Astrocyte (in vitro differentiated cells and primary cell): ENCODE data around the gene MMP17. TPM values are rescaled to one million over a fixed set of nuclear protein-coding genes. Genes with fewer than 3 reads are reported as not detected.
A peak's percentile ranks its signal among the peaks of the same experiment; 100 is the strongest.

ENCODE experiments used
- DNase-seq: peaks from one replicate; pipeline ENCODE4 v3.0.0-alpha.2; 2010; ENCODE audit warnings: low read depth
- FAIRE-seq: peaks from 2 replicates; lab custom pipeline; 2011; peaks lifted over from hg19 to GRCh38; lab: Jason Lieb, UNC
- H2AFZ ChIP-seq: 2 replicates; pipeline ENCODE4 v1.6.0; 2012; ENCODE audit warnings: low read depth, low read length, inconsistent platforms
- H3K27ac ChIP-seq: 2 replicates; pipeline ENCODE4 v1.5.1; 2011; ENCODE audit warnings: low read depth, low read length, inconsistent platforms
- H3K27me3 ChIP-seq: 2 replicates; pipeline ENCODE4 v1.6.0; 2011; ENCODE audit warnings: low read length, inconsistent platforms; ENCODE audit not compliant: insufficient read depth
- H3K36me3 ChIP-seq: 2 replicates; pipeline ENCODE4 v1.5.1; 2011; ENCODE audit warnings: low read length, inconsistent platforms; ENCODE audit not compliant: insufficient read depth
- H3K4me1 ChIP-seq: 2 replicates; pipeline ENCODE4 v1.5.1; 2011; ENCODE audit warnings: low read length, inconsistent platforms; ENCODE audit not compliant: insufficient read depth
- H3K4me2 ChIP-seq: 2 replicates; pipeline ENCODE4 v1.6.0; 2012; ENCODE audit warnings: low read length, inconsistent platforms
- H3K4me3 ChIP-seq: 2 replicates; pipeline ENCODE4 v1.5.1; 2011; ENCODE audit warnings: low read depth, mild to moderate bottlenecking, low read length, inconsistent platforms; ENCODE audit not compliant: insufficient read depth
- H3K79me2 ChIP-seq: 2 replicates; pipeline ENCODE4 v1.6.0; 2012; ENCODE audit warnings: mild to moderate bottlenecking, low read length, inconsistent platforms; ENCODE audit not compliant: insufficient read depth
- H3K9ac ChIP-seq: 2 replicates; pipeline ENCODE4 v1.6.0; 2012; ENCODE audit warnings: mild to moderate bottlenecking, low read length, inconsistent platforms
- H3K9me3 ChIP-seq: 2 replicates; pipeline ENCODE4 v1.5.1; 2012; ENCODE audit warnings: low read depth, mild to moderate bottlenecking, low read length, inconsistent platforms; ENCODE audit not compliant: insufficient read depth
- H4K20me1 ChIP-seq: 2 replicates; pipeline ENCODE4 v1.6.0; 2012; ENCODE audit warnings: low read length, inconsistent platforms; ENCODE audit not compliant: insufficient read depth
- H3K27ac Mint-ChIP-seq: one replicate; pipeline ENCODE4 v1.8.0; 2021; ENCODE audit warnings: mild to moderate bottlenecking, mixed read lengths; ENCODE audit not compliant: unreplicated experiment
- H3K27me3 Mint-ChIP-seq: one replicate; pipeline ENCODE4 v1.8.0; 2021; ENCODE audit warnings: low read depth, mixed read lengths; ENCODE audit not compliant: unreplicated experiment
- H3K36me3 Mint-ChIP-seq: one replicate; pipeline ENCODE4 v1.8.0; 2021; ENCODE audit warnings: low read depth, mixed read lengths; ENCODE audit not compliant: unreplicated experiment
- H3K4me1 Mint-ChIP-seq: one replicate; pipeline ENCODE4 v1.8.0; 2021; ENCODE audit warnings: low read depth, mixed read lengths; ENCODE audit not compliant: unreplicated experiment
- H3K4me3 Mint-ChIP-seq: one replicate; pipeline ENCODE4 v1.8.0; 2021; ENCODE audit warnings: mild to moderate bottlenecking, moderate library complexity, mixed read lengths; ENCODE audit not compliant: unreplicated experiment
- H3K9me3 Mint-ChIP-seq: one replicate; pipeline ENCODE4 v1.8.0; 2021; ENCODE audit warnings: mild to moderate bottlenecking, mixed read lengths; ENCODE audit not compliant: unreplicated experiment
- CTCF ChIP-seq: IDR thresholded peaks from 2 replicates; pipeline ENCODE4 v1.5.1; 2011; ENCODE audit warnings: low read depth, mild to moderate bottlenecking, inconsistent platforms, low read length, moderate library complexity; ENCODE audit not compliant: insufficient read depth
- EZH2 ChIP-seq: IDR thresholded peaks from 2 replicates; pipeline ENCODE4 v1.6.1; 2012; ENCODE audit warnings: mild to moderate bottlenecking, low read length, inconsistent platforms; ENCODE audit not compliant: insufficient read depth
- total RNA-seq: library from RNA; stranded (reverse); gene quantifications from 2 replicates; pipeline ENCODE4 v1.2.1, GENCODE V29; 2021

Gene MMP17
- total RNA-seq, 1 donor from 2014 or later: 8.4 TPM

GRCh38 chr12:131801254-131801866 lies 26.8 kb upstream of the MMP17 start:
- Histone ChIP-seq H2AFZ (no peak overlapping the region), H3K9ac (no peak overlapping the region), H3K4me1 (peaks cover 7% of the 10 kb centered on the region), H3K36me3 (peaks cover 3% of the 10 kb centered on the region), H3K27me3 (no peaks in the 10 kb centered on the region), H3K27ac (no peak overlapping the region), H3K9me3 (no peaks in the 10 kb centered on the region), H4K20me1 (no peaks in the 10 kb centered on the region), H3K79me2 (no peaks in the 10 kb centered on the region), H3K4me3 (no peak overlapping the region), H3K4me2 (no peak overlapping the region)
- no peak for TF ChIP-seq EZH2
- no peak for TF ChIP-seq CTCF
- Mint-ChIP-seq H3K4me3 (no peak overlapping the region), H3K27ac (no peak overlapping the region), H3K27me3 (no peaks in the 10 kb centered on the region), H3K4me1 (peaks cover 5% of the 10 kb centered on the region), H3K9me3 (no peaks in the 10 kb centered on the region), H3K36me3 (peaks cover 13% of the 10 kb centered on the region)
- FAIRE-seq: no peak
- no peak for DNase-seq

GRCh38 chr12:131803961-131804521 lies 24.2 kb upstream of the MMP17 start:
- peaks cover 5% of the 10 kb centered on the region for H3K9me3 Mint-ChIP-seq
- no peaks in the 10 kb centered on the region for H3K9me3 ChIP-seq
- peak overlapping the region; percentile 61 for H3K9ac ChIP-seq
- H3K27me3 Mint-ChIP-seq: no peaks in the 10 kb centered on the region
- H3K27me3 ChIP-seq: no peaks in the 10 kb centered on the region
- H3K36me3 Mint-ChIP-seq: peaks cover 10% of the 10 kb centered on the region
- DNase-seq: peak; percentile 66
- no peak overlapping the region for H3K27ac Mint-ChIP-seq
- H4K20me1 ChIP-seq: no peaks in the 10 kb centered on the region
- FAIRE-seq: no peak
- no peaks in the 10 kb centered on the region for H3K36me3 ChIP-seq
- TF ChIP-seq EZH2 (no peak), CTCF (no peak)
- H3K4me1 Mint-ChIP-seq: peaks cover 5% of the 10 kb centered on the region
- H3K4me1 ChIP-seq: peaks cover 7% of the 10 kb centered on the region
- no peak overlapping the region for H3K4me3 ChIP-seq
- no peak overlapping the region for H3K27ac ChIP-seq
- H3K4me2 ChIP-seq: peak overlapping the region; percentile 83
- H2AFZ ChIP-seq: peak overlapping the region; percentile 78
- H3K4me3 Mint-ChIP-seq: no peak overlapping the region
- H3K79me2 ChIP-seq: no peaks in the 10 kb centered on the region

GRCh38 chr12:131805421-131805820 lies 22.8 kb upstream of the MMP17 start:
- Histone ChIP-seq H2AFZ (no peak overlapping the region), H3K27ac (no peak overlapping the region), H3K4me1 (peaks cover 7% of the 10 kb centered on the region), H3K27me3 (no peaks in the 10 kb centered on the region), H4K20me1 (no peaks in the 10 kb centered on the region), H3K36me3 (no peaks in the 10 kb centered on the region), H3K4me3 (no peak overlapping the region), H3K9me3 (no peaks in the 10 kb centered on the region), H3K79me2 (no peaks in the 10 kb centered on the region), H3K9ac (no peak overlapping the region), H3K4me2 (no peak overlapping the region)
- DNase-seq: no peak
- peaks cover 7% of the 10 kb centered on the region for H3K36me3 Mint-ChIP-seq
- peaks cover 5% of the 10 kb centered on the region for H3K9me3 Mint-ChIP-seq
- H3K27ac Mint-ChIP-seq: no peak overlapping the region
- FAIRE-seq: no peak
- no peak overlapping the region for H3K4me3 Mint-ChIP-seq
- peaks cover 5% of the 10 kb centered on the region for H3K4me1 Mint-ChIP-seq
- TF ChIP-seq CTCF: no peak
- TF ChIP-seq EZH2: no peak
- no peaks in the 10 kb centered on the region for H3K27me3 Mint-ChIP-seq
